HG02763 (cell line): ENCODE data around the gene VSTM5.

Source experiments
- ATAC-seq: cut with Tn5 transposase; IDR thresholded peaks from one replicate; pipeline ENCODE4 v1.9.1; 2021; ENCODE audit warnings: mild to moderate bottlenecking, moderate library complexity; ENCODE audit not compliant: unreplicated experiment

Gene VSTM5

DNA sequence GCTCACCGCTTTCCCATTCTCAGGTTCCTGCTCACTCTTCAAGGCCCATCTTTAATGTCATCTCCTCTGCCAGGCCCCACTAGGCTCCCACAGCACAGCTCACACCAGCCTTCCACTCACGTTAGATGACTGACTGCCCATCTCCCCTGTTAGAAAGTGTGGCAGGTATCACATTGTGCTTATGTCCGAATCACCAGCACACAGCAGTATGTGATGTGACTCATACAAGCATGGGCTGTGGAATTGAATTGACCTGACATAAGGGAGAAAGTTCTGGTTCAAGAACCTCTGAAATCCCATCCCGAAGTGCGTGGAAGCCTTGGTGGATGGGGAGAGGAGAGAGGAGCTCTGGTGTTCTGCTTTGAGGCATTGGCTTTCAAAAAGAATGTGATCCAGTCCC, 6.5 kb downstream of the VSTM5 start:
- no peak for ATAC-seq

DNA sequence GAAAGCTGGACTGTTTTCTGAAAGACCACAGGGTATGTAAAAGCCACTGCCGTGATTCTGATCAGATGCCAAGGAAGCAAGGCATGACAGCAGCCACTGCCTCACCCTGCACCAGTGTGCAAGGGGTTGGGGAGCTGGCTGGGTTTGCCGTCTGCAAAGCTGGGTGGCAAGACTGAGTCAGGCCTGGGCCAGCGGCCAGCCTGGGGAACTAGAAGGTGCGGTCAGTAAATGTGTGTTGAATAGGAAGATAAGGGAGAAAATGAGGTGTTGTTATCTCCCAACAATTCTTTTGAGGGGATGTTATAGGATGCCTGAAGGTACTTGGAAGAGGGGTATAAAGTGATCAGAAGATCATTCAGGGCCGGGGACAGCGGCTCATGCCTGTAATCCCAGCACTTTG, 8.0 kb downstream of the VSTM5 start:
- no peak for ATAC-seq

DNA sequence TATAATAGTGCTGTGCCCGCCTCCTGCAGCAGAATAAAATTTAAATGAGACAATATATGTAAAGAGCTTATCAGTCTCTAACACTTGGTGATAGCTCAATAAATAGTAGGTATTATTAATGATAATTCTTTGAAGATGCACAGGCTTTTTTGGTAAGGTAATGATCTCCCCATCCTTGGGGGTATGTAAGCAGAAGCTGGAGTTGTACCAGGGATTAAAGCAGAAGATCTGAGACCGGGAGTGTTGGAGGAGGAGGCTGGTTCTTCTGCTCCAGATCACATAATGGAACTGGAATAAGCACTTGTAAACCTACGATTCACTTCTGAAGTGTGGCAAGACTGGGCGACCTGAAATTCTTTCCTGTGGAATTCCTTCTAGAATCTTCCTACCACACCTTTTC, 8.4 kb downstream of the VSTM5 start:
- no peak for ATAC-seq

DNA sequence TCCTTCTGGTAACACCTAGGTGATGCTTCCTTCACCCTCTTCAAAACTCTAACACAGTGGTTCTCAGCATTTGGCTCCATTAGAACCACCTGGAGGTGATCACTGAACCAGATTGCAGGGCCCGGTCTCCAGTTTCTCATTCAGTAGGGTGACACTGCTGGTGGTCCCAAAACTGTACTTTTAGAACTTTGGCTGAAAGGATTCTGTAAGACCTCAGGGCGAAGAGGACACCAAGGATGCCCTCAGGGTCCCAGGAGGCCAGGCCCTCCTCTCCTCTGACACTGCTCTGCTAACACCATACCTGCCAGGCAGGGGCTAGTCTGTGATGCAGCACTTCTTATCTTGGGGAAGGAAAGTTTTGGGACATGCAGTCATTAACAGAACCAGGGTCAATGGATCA, 9.0 kb downstream of the VSTM5 start:
- no peak for ATAC-seq

DNA sequence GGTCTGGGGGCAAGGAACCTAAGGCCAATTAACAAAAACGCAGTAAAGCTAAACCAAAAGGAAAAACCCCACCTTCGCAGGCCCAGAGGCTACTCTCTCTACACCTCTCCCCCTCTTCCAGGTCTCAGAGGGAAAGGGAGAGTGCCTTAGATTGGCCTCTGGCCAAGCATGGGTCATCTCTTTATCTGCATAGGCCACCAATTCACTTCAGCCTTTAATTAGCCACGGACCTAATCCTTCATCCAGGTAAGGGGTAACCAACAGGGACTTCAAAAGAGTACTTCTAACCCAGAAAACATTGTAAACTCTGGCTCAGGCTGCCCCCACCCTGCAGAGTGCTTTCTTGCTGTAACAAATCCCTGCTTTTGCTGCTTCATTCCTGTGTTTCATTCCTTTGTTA, 9.4 kb downstream of the VSTM5 start:
- no peak for ATAC-seq

DNA sequence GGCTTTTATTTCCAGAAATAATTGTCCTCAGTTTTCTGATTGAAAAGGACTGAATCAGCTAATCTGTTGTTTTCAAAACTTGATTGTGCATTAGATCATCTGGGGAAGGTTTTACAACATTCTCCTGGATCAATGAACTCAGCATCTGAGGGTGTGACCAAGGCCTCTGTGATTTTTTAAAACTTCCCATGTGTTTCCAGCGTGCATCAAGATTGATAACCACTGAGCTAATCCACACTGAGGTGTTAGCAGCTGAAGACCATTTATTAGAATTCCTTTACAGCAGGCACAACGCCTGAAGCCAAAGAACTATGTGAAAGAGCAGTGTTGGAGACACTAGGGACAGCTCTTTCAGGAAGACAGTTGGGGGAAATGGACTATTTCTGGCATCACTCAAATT, 10.2 kb downstream of the VSTM5 start:
- no peak for ATAC-seq

DNA sequence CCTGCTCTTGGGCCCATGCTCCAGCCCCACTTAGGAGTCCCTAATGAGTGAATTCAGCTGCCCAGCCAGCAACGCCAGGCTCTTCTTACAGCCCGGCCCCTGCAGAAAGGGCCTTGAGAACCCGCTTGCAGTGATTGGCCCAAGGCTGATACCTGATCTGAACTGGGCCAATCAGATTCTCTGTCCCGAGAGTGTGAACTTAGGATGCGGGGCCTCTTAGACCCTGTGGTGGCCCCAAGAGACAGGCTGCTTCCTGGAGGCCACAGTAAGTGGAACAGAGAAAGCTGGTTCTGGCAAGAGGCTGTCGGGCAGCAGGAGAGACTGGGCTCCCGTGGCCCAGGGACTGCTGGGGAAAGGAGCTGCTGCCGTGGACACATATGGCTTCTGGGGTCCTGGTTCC, 11.5 kb downstream of the VSTM5 start:
- no peak for ATAC-seq

DNA sequence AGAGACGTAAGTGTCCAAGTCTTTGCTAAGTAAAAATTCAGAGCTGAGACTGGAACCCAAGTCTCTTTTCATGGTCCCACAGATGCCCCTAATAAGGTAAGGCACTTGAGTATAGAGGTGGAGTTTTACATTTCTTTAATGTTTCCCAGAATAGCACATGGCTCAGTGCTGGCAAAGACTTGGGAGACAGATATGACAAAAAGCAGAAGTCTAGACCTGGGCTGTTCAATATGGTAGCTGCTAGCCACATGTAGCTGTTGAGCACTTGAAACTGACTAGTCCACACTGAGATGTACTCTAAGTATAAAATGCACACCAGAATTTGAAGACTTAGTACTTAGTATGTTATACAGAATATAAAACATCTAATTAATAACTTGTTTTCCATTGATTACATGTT, 17.6 kb downstream of the VSTM5 start:
- no peak for ATAC-seq

DNA sequence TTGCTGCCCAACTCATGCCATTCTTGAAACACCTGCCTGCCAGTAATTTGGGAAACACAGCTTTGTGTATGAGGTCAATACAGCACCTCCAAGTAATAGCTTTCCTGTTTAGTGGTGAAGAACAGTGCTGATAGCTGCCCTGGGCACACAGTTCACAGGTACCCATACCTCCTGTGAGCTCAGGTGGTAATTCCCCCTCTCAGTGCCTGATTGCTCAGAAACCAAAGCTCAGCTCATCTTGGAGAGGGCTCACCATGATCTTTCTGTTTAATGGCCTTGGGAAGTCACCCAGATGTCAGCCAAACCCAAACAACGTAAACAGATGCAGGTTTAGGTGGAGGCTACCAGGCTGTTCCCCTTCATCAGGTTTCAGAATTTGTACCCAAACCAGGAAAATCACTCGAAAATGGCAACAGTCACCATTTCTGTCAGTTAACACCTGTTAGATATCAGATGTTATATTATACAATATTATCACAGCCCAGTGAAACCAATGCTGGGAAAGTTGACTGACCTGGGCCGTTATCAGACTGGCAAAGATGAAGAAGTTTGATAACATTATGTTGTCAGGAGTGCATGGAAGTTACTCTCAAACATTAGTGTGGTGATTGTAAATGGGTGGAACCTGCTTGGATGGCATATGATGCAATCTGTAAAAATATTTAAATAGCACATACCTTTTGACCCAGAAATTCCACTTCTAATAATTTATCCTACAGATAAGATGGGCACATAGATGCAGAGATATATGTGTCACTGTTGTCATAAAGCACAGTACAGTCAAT, 18.9 kb downstream of the VSTM5 start:
- no peak for ATAC-seq

DNA sequence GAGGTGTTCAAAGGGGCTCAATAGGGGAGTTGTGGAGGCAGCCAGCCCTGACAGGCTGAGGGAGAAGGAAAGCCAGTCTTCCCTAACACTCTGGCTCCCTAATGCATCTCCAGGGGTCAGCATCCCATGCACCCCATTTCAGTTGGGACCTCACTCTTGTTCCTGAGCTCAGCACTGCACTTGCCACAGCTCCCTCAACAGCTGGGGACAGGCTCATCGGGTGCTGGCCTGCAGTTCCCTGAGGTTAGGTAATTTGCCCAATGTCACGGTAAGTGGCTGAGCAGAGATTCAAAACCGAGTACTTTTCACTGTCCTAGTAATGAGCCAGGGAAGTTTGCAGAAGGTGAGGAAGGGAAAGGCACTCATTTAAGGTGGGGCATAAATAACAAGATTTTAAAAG, 20.8 kb downstream of the VSTM5 start:
- ATAC-seq: no peak

DNA sequence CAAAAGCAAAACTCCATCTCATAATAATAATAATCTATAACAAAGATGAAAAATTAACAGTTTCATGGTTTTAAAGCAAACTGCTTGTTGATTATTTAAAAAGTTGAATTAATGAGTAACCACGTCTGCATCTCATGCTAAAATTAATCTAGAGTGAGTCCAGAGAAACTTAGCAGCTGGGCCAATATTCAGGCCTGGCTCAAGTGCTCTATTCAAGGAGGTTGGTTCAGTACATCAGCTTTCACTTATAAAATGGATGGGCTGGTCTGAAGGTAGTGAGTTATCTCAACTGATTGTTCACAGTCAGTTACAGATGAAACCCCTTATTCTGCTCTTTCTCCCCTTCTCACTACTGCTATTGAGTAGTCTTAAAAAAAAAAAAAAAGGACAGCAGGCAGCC, 23.1 kb downstream of the VSTM5 start:
- no peak for ATAC-seq

DNA sequence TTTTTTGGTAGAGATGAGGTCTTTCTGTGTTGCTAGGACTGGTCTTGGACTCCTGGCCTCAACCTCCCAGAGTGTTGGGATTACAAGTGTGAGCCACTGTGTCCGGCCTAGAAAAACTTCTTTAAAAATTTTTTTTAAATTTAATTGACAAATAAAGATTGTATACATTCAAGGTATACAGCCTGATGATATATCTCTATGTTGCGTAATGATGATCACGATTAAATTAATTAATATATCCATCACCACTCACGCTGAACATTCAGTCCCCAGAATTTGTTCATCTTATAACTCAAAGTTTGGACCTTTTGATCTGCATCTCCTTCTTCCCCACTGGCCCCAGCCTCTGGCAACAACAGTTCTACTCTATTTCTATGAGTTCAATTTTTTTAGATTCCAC, 27.2 kb downstream of the VSTM5 start:
- no peak for ATAC-seq

DNA sequence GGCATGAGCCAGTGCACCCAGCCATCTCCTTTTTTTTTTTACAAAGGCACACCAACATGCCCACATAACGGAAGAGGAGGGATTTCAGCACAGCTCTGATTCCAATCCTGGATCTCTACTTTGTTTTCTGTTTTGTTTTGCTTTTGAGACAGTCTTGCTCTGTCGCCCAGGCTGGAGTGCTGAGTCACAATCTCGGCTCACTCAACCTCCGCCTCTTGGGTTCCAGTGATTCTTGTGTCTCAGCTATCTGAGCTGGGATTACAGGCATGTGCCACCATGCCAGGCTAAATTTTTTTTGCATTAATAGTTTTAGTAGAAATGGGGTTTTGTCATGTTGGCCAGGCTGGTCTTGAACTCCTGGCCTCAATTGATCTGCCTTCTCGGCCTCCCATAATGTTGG, 28.1 kb downstream of the VSTM5 start:
- no peak for ATAC-seq

DNA sequence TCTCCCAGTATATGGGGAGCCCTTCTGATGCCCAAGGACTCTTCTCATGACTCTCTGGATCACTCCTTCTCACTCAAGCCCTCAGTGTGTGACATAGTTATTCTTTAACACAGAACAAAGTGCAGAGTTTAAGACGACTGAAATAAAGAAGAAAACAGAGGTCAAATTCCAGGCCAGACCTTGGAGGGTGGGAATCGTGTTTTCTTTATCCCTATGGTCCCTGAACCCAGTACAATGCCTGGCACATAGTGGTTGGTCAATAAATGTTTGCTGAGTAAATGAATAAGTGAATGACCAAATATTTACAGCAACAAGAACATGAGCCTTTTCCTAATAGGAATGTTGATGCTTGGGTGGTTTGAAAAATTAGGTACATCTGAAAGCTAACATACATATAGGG, 28.8 kb downstream of the VSTM5 start:
- no peak for ATAC-seq

DNA sequence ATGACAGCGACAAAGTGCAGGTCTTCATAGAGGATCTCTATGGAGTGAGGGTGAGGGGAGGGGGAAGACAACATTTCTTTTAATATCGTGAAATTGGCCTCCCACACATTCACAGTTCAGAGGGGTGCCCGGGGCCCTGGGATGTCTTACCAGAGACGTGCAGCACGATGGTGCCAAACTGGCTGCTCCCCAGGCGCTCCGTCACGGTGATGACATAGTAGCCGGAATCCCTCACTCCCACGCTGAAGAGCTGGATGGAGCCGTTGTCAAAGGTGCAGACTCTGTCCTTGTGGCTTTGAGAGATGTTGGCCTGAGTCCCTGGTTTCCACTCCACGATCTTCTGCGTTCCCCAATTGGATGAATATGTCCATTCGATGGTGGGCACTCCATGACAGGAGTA, 29.6 kb downstream of the VSTM5 start:
- ATAC-seq: no peak

DNA sequence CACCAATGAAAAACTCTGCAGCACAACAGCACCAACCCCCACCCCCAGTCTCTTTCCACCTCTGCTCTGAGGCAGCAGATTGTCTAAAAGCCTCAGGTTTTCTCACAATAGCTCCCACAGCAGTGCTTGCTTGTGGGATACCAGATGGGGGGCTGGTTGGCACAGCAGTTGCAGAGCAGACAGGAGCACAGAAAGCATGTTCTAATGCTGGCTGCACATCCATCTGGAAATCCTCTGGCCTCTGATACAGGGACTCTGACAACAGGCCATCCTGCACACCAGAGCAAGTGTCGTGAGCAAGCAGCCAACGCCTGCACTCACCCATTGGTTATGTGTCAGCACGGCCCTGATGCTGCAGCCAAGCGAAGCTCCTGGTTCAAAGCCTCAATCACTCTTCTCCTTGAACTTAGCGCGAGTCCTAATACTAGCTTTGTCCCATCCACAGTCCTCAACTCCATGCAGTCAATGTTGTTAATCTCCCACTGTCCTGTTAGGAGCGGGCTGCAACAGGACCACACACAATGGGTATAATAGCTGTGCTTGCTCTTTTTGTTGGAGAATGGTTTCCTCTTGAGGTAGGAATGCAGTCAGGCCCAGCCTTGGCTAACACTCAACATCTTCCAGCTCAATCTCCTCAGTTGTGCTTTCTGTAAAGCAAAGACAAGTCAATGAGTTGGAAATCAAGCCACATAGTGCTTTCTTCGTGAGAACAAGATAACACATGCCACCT, 30.3 kb downstream of the VSTM5 start:
- no peak for ATAC-seq

DNA sequence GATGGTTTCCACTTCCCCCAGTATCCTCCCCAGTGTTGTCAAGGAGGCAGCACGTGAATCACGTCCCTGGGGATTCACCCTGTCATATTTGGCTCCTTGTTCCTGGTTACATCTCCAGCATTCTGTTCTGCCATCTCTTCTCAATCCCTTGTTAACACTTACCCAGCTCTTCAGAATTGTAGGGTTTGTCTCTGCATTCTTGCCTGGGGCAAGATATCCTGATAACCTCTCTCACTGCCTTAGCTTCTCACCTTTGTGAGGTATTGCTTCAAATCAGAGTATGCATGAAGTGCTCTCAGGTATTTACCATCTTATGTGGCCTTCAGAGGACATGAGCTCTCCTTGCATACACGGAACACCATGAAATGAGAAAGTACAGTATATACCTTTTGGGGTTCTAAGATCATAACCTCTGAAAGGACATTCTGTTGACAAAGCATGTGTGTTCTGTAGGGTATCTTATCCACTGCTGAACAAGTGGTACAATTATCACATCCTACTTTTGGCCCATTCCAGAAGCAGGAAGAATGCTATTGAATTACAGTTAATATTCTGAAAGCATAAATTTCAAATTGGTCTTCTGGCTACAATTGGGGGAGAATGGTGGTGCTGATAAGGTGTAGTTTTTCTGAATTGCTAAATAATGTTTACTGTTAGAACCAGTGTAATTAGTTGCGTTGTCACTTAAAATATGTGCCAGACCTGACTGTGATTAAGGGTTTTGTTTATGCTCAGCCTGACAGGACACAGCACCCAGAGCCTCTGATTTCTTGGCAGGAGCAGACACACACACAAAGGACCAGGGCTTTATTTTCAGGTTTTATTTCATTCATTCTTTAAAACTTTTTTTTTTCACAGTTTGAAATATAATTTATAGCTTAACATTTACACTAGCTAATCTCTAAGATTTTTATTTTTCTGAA, 32.7 kb downstream of the VSTM5 start:
- ATAC-seq: no peak

DNA sequence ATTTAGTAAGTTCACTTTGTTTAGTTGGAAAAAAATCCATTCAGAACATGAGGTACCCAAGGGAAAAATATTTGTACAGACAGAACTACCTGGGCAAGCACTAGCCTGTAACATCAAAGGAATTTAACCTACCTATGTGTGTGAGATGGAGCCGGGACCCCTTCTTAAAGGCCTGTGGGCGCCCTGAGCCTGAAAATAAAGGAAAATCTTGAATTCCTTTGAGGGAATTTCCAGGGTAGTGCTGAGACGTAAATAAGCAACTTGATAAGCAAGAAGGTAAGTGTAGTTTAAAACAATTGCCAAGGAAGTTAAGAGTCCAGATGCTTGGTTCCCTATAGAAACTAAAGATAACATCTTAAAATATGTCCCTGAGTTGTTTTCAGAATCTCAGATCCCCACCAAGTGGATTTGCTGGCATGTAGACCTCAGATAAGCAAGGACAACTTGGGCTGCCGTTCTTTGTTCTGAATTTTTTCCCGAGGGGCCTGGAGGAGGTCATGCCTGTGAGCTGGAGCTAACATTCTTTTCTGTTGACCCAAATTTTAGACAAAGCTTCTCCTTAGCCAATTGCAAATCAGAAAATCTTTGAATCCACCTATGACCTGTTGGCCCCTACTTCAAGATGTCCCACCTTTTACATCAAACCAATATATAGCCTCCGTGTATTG, 35.3 kb downstream of the VSTM5 start:
- ATAC-seq: no peak

DNA sequence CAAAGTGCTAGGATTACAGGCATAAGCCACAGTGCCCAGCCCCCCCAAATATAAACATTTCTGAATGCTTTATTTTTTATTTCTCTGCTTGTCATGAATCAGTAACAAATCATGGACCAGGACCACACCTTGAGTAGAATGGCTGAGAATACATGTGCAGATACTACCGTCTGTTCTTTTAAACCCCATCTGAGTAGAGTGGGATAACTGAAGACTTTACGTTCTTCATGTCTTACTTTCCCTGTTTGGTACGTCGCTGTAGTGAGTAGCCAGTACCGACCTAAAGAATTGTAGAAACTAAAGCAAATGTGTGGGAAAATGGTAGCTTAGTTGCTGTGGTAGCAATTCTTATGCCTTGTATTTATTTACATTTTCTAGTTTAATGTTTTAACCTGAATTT, 36.4 kb downstream of the VSTM5 start:
- ATAC-seq: no peak

DNA sequence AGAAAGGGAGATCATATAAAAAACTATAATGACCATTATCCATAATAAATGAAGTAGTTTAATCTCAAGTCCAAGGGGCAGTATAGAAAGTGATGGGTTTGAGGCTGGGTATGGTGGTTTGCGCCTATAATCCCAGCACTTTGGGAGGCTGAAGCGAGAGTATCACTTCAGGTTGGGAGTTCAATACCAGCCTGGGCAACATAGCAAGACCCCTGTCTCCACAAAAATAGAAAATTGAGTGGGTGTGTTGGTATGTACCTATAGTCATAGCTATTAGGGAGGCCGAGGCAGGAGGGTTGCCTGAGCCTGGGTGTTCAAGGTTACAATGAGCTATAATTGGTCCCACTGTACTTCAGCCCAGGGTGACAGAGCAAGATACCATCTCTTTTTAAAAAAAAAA, 42.4 kb downstream of the VSTM5 start:
- no peak for ATAC-seq

DNA sequence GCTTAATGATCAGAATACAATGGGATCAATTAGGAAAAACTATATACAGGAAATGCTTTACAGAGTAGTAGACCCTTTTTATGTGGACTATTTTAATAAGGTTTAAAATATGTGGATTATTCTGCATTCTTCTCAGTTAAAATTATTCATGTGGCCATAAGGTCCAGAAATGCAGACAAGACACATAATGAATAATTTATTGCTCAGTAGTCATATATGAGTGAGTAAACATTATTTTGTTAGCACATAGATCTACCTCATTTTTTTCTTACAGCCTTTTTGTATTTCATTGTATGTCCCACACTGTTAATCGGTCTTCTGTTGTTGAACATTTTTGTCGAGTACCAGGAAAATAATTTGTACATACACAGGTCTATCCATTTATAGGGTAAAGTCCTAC, 45.5 kb downstream of the VSTM5 start:
- ATAC-seq: no peak
